GM12892 (cell line): Measurements from ENCODE around the gene ARMC2.

Experiments used
- DNase-seq: peaks from one replicate; pipeline ENCODE4 v3.0.0; 2011; ENCODE audit not compliant: insufficient read length
- FAIRE-seq: peaks from 2 replicates; lab custom pipeline; 2011; peaks lifted over from hg19 to GRCh38; lab: Jason Lieb, UNC
- POLR2A ChIP-seq: IDR thresholded peaks from 2 replicates; pipeline ENCODE4 v1.6.1; 2011; ENCODE audit warnings: low read depth, low read length, control low read depth
- POLR2AphosphoS5 ChIP-seq: IDR thresholded peaks from 2 replicates; pipeline ENCODE4 v1.6.1; 2011; ENCODE audit warnings: low read depth, low read length, control low read depth
- TAF1 ChIP-seq: IDR thresholded peaks from 2 replicates; pipeline ENCODE4 v1.6.1; 2011; ENCODE audit warnings: low read depth, mild to moderate bottlenecking, control low read depth, low read length, borderline replicate concordance

Gene ARMC2

DNA sequence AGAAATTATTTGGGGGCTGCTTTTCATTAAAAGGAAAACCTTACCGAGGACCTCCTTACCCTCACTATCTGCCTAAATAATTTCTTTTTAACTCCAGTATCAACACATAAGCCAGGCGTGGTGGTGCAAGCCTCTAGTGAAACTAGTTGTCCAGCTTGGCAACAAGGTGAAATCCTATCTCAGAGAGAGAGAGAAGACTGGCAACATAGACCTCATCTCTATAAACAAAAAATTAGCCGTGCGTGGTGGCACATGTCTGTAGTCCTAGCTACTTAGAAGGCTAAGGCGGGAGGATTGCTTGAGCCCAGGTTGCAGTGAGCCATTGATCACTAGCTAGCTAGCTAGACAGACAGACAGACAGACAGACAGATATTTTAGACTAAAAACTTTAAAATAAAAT lies 92.5 kb downstream of the ARMC2 start:
- FAIRE-seq = no peak
- no peak for DNase-seq
- TF ChIP-seq TAF1 (no peak), POLR2A (no peak), POLR2AphosphoS5 (no peak)

DNA sequence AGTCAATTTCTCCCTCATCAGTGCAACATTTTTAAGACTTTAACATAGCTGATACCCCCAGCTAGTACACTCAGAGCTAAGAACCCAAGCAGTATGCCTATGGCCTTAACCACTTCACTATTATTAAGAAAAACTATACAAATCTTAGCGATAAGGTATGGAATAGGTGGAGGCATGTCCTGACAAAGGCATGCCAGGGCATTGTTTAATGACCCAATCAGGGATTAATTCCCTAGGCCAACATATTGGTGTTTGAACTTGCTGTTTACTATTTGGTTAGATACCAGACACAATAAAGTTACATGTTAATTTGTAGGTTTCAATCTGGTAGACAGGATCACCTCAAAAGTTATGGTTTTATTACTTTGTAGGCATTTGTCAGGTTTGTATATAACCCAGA lies 93.1 kb downstream of the ARMC2 start:
- FAIRE-seq (no peak), DNase-seq (no peak)
- TF ChIP-seq POLR2A (no peak), TAF1 (no peak), POLR2AphosphoS5 (no peak)

DNA sequence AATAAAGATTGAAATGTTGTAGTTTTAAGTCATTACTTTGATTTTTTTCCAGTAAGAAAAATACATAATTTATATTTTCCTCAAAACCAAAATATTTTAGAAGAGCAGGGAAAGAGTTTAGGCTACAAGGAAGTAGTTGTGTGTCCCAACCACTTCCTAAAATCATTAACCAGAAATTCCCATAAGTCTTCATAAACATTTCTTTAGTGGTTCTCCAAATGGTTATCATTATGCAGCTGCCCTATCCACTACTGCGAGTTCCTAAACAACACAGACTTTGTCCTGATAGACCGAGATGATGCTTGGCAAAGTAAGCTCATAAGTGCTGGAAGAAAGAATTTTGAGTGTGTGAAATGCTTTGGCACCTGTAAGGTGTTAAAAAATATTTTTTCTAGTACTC lies 93.6 kb downstream of the ARMC2 start:
- FAIRE-seq (no peak), DNase-seq (no peak)
- TF ChIP-seq POLR2A (no peak), POLR2AphosphoS5 (no peak), TAF1 (no peak)

DNA sequence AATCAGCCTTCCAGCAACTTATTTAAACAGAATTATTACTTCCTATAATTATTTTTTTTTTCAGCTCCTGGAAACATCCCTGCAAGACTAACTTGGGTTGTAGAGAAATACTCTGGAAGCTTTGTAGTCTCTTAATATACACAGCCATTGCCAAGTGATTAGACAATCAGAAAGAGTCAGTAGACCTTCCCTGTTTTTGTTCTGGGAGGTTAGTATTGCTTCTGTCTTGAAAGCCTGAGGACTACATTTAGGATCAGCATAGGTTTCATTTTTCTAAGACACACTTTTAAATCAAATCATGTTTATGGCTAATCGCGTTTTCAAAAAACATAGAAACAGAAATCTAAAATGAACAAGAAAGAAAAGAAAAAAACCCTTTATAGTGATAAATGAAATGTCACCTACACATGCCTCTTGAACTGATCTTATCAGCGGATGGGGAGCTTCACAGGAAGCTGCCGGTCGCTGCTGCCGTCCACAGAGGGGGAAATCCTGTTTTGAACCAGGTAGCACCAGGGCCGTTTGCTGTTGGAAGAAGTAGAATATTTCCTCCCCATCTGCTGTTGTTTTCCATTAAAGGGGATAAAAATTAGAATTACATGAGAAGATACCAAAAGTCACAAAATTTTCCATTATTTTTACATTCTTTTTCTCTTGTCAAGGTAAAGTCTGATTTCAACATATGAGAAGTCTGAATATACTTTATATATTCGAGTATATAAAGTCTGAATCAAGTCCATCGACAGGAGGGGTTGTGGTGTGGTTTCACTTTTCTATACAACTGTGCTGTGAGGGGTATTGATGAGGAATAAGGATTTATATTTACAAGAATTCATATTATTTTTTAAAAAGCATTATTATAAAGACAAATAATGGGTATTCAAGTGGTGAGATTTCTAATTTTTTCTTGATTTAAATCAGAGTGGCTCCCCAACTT lies 94.6 kb downstream of the ARMC2 start:
- DNase-seq (no peak), FAIRE-seq (peak; percentile 44)
- no peak for TF ChIP-seq TAF1
- TF ChIP-seq POLR2AphosphoS5 = no peak
- no peak for TF ChIP-seq POLR2A

DNA sequence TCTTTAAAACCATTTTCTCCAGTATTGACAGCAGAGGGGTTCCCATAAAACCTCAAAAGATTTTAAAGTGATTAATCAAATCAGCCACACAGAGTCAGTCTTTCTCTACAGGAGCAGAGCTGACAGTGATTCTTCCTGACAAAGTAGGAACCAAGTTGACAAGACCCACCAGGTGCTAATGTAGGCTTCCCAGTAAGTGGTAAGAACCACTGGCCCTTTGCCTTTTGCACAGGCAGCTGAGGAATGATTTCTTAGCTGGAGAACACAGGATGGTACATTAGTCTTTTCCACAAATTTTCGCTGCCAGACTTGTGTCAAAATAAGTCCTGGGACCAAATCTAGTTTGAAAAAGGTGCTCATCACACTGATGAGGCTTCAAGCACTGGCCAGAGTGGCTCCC lies 95.8 kb downstream of the ARMC2 start:
- TF ChIP-seq POLR2A = no peak
- no peak for FAIRE-seq
- no peak for DNase-seq

DNA sequence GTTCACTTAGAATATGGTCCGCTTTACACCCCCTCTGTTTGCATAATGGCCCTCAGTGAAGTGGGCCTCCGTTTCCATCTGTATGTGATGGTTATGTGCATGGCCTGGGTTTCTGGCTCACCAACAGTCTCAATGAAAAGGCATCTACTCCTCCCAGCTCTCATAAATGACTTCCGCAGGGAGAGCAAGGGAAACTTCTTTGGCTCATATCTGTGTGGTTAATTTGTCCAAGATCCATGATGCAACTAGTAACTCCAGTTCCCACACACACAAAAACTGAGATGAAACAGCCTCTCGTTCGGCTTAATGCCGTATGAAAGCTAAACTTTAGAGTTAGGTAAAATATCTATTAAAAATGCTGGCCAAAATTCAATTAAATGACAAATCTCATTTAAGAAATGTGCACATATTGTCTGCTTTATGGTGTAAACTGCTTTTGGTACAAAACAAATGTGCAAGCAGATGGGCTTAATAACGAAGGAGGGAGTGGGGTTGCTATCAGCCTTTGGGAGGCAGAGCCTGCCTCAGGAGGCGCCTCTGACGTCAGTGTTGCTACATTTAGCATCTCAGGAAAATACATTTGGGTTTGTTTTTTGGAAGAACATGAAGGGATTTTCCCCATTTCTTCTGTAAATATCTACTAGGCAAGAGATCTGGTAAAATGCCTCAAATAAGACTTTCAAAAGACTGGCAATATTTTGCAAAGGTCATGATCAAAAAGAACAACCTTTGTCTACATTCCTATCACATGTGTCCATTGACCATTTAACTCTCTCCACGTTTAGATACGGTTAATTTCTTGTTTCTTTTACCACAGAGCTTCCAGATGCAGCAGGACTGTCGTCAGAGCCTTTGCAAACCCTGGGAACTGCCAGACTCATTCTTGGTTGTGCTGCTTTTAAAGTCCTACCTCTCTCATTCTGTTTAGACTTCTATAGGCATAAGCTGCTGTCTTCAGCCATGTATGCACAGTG lies 96.8 kb downstream of the ARMC2 start:
- DNase-seq (no peak), FAIRE-seq (no peak)
- TF ChIP-seq POLR2AphosphoS5 = no peak
- TF ChIP-seq POLR2A = no peak
- TF ChIP-seq TAF1 = no peak

DNA sequence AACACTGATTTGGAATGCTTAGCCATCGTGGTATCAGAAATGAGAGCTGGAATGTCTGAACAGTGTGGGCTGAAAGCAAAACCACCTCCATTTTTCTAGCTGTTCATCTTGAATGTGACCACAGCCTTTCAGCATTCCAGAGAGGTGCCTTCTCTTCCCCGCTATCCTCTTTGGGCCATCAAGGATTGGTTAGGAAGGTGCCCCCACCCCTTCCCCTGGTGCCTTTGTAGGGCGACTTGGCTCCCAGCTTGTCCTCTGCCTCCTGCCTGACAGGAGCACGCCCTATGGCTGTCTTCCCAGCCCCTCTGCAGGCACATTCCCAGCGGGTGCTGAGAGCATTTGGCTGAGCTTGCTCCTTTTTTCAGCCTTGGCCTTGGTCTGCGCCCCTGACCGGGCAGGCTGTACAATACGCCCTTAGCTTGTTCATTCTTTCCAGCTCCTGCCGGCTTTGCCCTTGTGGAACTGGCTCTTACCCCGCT lies 97.5 kb downstream of the ARMC2 start:
- TF ChIP-seq POLR2AphosphoS5 (no peak), POLR2A (no peak), TAF1 (no peak)
- FAIRE-seq (no peak), DNase-seq (no peak)

DNA sequence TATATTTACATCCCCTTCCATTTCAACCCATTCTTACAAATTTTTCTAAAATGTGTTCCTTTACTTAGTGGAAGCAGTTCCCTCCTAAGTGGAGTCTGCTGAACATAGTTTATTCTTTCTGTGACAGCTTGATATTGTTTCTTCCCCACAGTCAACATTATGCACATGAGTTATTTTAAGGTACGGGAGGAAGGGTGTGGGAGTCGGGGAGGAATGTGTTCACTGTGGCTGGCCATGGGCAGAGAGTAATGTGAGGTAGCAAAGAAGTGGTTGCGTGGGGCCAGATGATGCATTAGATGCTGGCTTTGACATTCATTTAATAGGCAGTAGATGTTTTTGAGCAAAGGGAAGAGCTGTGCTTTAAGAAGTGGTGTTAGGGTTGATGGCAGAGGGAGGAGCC lies 98.5 kb downstream of the ARMC2 start:
- FAIRE-seq = no peak
- no peak for DNase-seq

DNA sequence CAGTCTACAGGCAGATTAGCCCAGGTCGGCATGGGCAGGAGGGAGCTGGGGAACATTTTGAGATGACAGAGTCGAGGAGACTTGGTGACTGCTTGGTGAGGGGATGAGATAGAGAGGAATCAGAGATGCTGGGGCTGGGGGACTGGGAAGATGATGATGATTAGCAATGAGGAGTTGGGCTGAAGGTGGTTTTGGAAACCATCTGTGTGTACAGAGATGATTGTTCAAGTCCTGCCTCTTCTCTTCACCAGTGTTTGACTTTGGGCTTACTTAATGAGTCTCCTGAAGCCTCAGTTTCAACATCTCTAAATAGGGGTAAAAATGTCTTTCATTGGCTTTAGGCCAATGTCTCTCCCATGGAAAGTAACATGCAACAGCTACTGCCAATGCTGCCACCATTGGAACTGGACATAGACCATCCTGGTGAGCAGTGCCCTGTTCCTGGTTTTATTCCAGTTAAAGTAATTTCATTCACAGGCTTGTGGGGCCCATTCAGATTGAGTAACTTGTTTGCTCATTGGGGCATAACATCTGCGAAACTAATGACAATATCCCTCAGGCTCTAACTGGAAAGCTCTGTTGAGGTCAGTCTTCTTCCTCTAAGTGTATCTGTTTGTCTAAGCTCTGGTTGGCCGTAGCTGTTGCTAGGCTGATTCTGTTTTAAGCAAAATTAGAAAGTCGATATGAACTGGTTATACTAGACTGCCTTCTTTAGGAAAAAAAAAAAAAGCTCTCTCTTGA lies 99.1 kb downstream of the ARMC2 start:
- FAIRE-seq (no peak), DNase-seq (no peak)
- TF ChIP-seq POLR2A (no peak), POLR2AphosphoS5 (no peak), TAF1 (no peak)

More for the DNA sequence above, 98.5 kb downstream of the ARMC2 start:
- TF ChIP-seq POLR2A = no peak
- no peak for TF ChIP-seq TAF1
- no peak for TF ChIP-seq POLR2AphosphoS5

DNA sequence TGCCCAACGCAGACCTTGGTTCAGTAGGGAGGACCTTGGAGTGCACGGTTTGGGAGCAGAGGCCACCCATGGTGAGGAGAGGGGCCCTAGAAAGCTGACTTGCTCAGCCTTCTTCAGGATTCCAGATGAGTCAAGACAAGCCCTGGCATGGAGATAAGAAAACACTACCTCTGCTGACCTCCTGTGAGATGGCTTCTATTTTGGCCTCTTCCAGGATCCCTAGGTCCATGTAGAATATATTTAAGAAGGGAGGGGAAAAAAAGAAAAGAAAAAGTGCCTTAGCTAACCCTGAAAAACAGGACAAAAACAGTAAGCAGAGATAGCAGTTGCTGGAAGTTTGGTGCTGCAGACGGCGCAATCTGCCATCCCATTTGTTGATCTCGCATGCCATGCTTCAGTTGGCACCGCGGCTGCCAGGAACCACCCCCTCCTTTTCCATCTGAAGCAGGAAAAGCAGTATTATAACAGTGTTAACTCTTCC lies 100.0 kb downstream of the ARMC2 start:
- no peak for FAIRE-seq
- TF ChIP-seq POLR2AphosphoS5 = no peak
- TF ChIP-seq TAF1 = no peak
- no peak for TF ChIP-seq POLR2A
- no peak for DNase-seq

DNA sequence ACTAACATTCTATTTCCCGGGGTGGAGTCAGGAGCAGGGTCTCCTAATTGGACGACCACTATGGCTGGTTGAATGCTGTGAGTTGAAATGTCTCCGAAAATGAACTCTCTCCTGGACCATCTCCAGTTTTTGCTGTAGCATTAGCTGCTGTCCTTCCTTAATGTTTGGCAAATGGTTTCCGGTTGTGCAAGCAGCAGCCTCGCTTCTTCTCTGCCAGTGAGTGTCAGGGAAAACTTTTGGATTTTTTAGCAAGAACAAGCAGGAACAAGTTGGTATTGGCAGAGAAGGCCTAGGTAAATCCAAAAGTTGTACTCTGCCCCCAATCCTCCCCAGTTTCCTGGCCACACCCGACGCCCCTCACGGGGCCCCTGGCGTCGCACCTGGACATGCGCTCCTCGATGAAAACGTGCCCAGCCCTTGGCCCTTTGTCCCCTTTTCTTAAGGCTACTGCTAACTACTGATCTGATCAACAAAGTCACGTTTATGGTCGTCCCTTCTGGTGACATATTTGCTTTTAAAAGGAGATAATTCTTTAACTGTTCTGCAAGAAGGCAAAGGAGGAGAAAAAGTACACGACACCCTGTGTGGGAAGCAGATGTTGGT lies 103.2 kb downstream of the ARMC2 start:
- FAIRE-seq = no peak

More for the DNA sequence above, 103.2 kb downstream of the ARMC2 start:
- no peak for DNase-seq
- TF ChIP-seq POLR2AphosphoS5 (no peak), TAF1 (no peak), POLR2A (no peak)
